Right renal cortex interstitium (tissue), 3 donors: Measurements from ENCODE around the gene ST8SIA6. TPM values are rescaled to one million over a fixed set of nuclear protein-coding genes. Genes with fewer than 3 reads are reported as not detected.

ENCODE experiments used
- DNase-seq, 3 donors: peaks; one replicate each; pipeline ENCODE4 v3.0.0-alpha.2; 2013; ENCODE audit warnings: low read depth in 3 of 3, low spot score in 2 of 3
- polyA plus RNA-seq, 3 donors: library from polyadenylated mRNA; unstranded; fragments of 120-200 nt; gene quantifications; one replicate each; pipeline ENCODE4 v1.2.1, GENCODE V29; 2013; ENCODE audit not compliant: insufficient read length in 3 of 3

The ST8SIA6 gene
- polyA plus RNA-seq, 3 donors: 1.1 to 2.4 (median 1.3) TPM

DNA sequence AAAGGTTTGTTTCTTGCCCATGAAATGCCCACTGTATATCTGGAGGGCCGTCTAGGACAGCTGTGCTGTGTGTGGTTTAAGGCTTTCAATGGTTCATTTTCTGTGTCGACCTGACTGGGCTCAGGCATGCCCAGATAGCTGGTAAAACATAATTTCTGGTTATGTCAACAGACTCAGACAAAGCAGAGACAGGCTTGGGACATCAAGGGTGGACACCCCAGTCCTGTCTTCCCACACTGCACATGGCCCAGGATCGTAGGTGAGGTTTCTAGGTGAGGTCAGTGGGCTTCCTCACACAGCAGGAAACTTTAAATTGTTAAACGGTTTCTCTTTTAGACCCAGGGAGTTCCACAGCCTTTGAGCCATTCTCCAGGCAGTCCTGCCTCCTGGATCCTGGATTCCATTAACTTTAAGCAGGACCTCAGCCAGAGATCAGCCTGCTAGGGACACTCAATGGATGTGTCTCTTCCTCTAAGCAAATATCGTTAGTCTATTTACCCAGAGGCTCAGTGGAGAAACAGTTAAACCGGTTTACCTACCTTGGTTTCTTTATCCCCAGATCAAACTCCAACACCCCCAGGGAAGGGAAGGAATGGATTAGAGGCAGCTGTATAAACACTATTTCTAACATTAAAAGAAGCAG is 66.4 kb downstream of the ST8SIA6 start:
- DNase-seq: peak in 2 of 3 donors; percentile 13

DNA sequence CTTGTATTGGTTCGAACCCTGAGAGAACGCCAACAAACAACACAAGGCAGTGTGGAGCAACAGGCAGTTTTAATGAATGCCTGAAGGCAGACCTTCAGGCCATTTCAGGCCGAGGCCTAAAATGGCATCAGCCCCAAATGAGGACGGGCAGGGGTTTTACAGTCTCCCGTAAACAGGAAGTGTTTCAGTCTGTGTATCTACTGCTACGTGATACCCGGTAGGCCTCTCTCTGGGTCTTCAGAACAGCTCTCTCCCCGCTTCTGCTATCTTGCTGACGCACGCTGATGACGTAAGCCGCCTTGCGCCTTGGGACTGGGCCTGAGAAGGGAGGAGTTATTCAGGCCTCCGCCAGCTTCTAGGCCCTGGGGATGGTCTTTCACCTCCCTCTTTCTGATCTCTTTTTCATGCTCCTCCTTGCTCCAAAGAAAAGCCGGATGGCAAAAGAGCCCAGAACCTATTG is 67.7 kb downstream of the ST8SIA6 start:
- no peak for DNase-seq

GRCh38 chr10:17386021-17386420 is 68.4 kb downstream of the ST8SIA6 start:
- DNase-seq: no peak

DNA sequence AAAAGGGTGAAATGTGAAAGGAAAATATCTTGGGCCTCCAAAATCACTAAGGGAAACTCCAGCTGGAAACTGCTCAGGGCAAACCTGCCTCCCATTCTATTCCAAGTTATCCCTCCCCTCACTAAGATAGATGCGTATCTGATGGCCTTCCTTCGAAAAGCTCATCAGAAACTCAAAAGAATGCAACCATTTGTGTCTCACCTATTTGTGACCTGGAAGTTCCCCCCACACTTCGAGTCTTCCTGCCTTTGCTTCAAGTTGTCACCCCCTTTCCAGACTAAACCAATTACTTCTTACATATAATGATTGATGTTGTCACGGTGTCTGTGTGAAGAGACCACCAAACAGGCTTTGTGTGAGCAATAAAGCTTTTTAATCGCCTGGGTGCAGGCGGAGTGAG is 69.3 kb downstream of the ST8SIA6 start:
- DNase-seq: no peak

GRCh38 chr10:17383801-17384555 is 70.4 kb downstream of the ST8SIA6 start:
- DNase-seq: no peak

DNA sequence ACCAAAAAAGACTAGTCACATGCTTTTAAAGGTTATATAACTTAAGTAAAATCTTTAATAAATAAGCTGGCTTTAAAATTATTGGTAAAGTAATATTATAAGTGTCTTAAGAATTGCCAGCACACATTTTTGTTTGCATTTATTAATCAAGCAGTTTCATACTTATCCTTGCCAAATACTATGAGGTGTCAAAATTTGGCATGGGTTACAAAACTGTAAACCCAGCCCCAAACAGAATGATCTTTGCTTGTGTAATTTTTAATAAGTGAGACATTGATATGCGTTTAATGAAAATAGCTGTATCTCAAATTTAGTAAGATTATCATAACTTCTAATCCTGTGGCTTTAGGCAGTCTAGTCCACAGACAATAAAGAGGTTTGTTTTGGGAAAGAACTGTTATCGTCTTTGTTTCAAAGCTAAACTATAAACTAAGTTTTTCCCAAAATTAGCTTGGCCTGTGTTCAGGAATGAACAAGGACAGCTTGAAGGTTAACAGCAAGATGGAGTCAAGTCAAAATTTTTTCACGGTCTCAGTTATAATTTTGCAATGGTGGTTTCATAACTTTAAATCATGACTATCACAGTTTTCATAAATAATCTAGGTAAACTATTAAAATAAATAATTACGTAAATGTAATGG is 72.8 kb downstream of the ST8SIA6 start:
- DNase-seq: no peak

DNA sequence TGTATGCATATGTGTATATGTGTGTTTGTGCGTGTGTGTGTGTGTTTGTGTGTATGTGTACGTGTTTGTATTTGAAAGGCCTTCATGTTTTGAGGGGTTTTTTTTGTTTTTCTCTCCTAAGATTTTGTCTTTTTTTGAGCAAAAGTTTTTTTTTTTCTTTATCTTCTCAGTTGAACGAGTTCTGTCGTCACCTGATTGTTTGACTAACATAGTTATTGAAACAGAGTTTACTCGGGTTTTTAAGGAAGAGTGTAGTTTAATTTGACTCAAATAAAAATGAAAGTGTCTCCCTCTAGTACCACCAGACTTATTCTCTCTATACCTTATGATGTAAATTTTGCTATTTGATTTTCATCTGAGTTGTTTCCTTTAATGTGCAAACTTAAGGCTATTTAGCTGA is 73.5 kb downstream of the ST8SIA6 start:
- no peak for DNase-seq

DNA sequence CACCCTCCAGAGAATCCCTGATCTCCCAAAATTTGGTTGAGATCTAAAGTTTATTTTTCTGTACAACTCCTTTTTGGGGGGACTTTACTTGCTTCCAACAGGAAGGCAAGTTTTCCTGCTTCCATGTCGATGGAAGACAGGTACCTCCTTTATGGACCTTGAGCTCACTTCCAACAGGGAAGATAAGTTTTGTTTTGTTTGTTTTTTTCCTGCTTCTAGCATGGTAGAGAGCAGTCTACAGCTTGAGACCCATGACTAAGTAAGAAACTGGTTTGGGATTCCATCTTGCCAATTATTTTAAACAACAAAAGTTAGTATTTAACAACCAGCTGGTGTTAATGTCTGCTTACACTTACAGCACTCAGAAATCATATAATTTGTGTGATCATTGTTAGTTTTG is 74.4 kb downstream of the ST8SIA6 start:
- DNase-seq: no peak

- no peak for DNase-seq
These were observed 75.2 kb downstream of the ST8SIA6 start for GRCh38 chr10:17379151-17379690.

GRCh38 chr10:17375936-17376584 is 78.3 kb downstream of the ST8SIA6 start:
- DNase-seq: no peak

DNA sequence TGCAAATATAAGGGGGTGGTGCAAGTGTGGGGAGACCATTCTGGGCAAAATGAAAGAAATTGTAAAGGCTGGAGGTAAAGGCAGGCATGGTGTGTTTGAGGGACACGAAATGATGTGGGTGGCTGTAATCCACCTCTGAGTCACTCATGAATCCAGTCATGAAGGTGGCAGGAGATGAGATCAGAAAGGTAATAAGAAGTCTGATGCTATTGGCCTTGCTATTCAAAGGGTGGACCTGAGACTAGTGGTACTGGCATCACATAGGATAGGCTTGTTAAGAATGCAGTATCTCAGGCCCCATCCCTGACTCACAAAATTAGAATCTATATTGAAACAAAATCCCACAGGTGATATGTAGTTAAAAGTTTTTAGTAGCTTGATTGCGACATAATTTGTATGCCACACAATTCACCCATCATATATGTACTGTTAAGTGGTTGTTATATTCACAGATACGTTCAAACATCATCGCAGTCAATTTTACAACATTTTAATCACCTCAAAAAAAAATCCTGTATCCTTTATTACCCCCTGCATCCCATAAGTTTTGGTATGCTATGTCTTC is 85.6 kb downstream of the ST8SIA6 start:
- no peak for DNase-seq

DNA sequence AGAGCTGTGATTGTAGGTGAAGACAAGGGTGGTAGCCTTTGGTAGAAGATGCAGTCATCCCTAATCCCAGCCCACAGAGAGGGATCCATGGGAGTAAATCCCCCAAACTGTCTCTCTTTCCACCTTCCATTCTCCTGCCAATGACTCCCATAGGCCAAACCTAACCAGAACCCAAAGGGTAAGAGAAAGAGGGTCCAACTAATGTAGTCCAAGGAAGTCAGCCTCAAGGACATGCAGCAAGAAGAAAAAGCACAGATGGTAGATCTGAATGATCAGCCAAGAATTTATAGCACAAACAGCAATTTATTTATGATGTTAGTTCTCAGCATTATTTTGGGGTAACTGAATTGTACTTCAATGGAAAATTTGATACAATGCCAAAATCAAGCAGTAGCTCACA is 87.7 kb downstream of the ST8SIA6 start:
- no peak for DNase-seq

- DNase-seq: no peak
These were observed 89.0 kb downstream of the ST8SIA6 start for GRCh38 chr10:17365402-17365801.

- no peak for DNase-seq
These were observed 95.9 kb downstream of the ST8SIA6 start for GRCh38 chr10:17358461-17358860.

- DNase-seq: no peak
These were observed 96.6 kb downstream of the ST8SIA6 start for GRCh38 chr10:17357781-17358180.

DNA sequence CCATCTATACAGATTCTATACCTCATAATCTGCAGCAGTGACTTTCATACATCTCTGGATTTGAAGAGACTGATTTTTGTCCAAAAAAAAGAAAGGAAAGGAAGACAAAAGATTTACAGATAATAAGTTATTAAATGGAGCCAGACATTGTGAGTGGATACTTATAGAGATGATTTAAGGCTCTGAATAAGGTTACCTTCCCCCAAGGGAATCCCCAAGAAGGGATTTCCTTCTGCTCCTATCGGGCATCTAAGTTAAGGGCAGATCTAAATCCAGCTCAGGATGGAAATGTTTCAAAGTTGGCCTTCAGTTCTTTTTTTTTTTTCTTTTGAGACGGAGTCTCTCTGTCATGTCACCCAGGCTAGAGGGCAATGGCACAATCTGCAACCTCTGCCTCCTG is 97.6 kb downstream of the ST8SIA6 start:
- DNase-seq: no peak

DNA sequence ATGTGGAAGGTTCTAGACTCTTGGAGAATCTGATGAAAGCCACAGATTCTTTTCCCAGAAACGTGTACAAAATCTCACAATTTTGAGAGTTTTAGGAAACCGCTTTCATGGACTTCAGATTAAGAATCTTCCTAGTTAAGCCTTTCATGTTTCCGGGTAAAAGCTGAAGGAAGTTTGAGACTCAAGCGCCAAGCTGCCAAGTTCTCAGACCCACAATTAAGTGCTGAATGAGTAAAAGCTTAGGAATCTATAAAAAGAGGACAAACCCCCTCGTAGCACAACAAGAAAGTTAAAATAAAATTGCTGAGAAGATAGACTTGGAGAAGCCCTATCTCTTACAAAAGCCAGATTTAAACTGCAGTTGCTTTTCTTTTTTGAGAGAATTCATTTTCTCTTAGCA is 99.6 kb downstream of the ST8SIA6 start:
- no peak for DNase-seq

- DNase-seq: no peak
These were observed 100.7 kb downstream of the ST8SIA6 start for GRCh38 chr10:17353568-17354300.

DNA sequence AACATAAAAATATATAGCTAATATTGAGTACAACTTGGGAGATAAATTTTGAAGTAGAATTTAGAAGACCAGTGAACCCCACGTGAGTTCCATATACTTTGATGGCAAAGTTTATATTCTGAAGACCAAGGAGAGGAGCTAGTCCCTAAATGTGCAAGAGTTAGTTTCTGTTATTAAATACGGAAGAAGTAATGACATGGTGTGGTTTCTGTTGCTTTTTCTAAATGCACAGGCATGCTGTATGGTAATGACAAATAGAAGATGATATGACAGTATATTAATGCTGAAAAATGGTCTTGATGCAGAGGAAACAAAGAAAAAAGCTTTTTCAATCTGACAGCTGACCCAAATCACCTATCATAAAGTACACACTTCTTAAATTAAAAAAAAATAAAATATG is 101.8 kb downstream of the ST8SIA6 start:
- DNase-seq: no peak

- DNase-seq: no peak
These were observed 102.9 kb downstream of the ST8SIA6 start for GRCh38 chr10:17351506-17351905.
